Ovary (tissue), 9 donors: ENCODE results near the gene NELL2. TPM values are rescaled to one million over a fixed set of nuclear protein-coding genes. Genes with fewer than 3 reads are reported as not detected.

Source experiments
- DNase-seq, 5 donors: peaks; one replicate each; pipeline ENCODE4 v3.0.0-alpha.2; 2019 to 2020
- H3K27ac ChIP-seq, 2 donors: fragments of 200-600 bp; one replicate each; pipeline versions ENCODE4 v1.5.1 to v1.8.0; 2019 to 2022
- H3K27me3 ChIP-seq: fragments of 200-600 bp; one replicate; pipeline ENCODE4 v1.8.0; 2022
- H3K36me3 ChIP-seq: fragments of 200-600 bp; sonication (generic); one replicate; pipeline ENCODE4 v1.5.1; 2019
- H3K4me1 ChIP-seq: one replicate; pipeline ENCODE4 v1.8.1; 2013; ENCODE audit warnings: mild to moderate bottlenecking, moderate library complexity; ENCODE audit not compliant: insufficient read depth
- H3K4me3 ChIP-seq: fragments of 200-600 bp; sonication (generic); one replicate; pipeline ENCODE4 v1.5.1; 2017
- H3K9me3 ChIP-seq, 2 donors: fragments of 200-600 bp in 1 of 2; sonication (generic) in 1 of 2; one replicate each; pipeline versions ENCODE4 v1.5.1 to v1.8.1; 2013 to 2019; ENCODE audit warnings: mild to moderate bottlenecking in 1 of 2, moderate library complexity in 1 of 2
- CTCF ChIP-seq, 3 donors: fragments of 450-650 bp in 2 of 3; fragments of 200-600 bp in 1 of 3; IDR thresholded peaks; one replicate each; pipeline versions ENCODE4 v1.5.1 to v1.8.0; 2016 to 2022; ENCODE audit warnings: antibody characterized with exemption in 3 of 3, mild to moderate bottlenecking in 1 of 3
- EP300 ChIP-seq: sonication (generic); formaldehyde crosslinking; IDR thresholded peaks from one replicate; pipeline ENCODE4 v1.6.1; 2017; ENCODE audit warnings: antibody characterized with exemption
- POLR2A ChIP-seq: fragments of 450-650 bp; IDR thresholded peaks from one replicate; pipeline ENCODE4 v1.6.1; 2017; ENCODE audit warnings: antibody characterized with exemption, mild to moderate bottlenecking, moderate library complexity
- WGBS, 3 donors: extraction: QIAGEN DNeasy Blood & Tissue Kit in 1 of 3; methylation state at CpG; one replicate each; pipeline versions ENCODE4 v1.1.5 to v1.1.7; 2013 to 2017; 5-methylcytosine and 5-hydroxymethylcytosine counted together
- intact Hi-C, 4 donors: fragments of 100-400 bp; cut with DNase I; formaldehyde crosslinking; loops; one replicate each; pipeline versions ENCODE4 v1.11.0 to v1.15.1; 2022 to 2023
- polyA plus RNA-seq, 2 donors: library from polyadenylated mRNA; stranded (reverse); fragments of 200-250 nt in 1 of 2; fragments of 350-450 nt in 1 of 2; fragmentation: Illumina TruSeq in 1 of 2; extraction: RNeasy Lipid Tissue Mini Kit (QIAGEN cat#74804) in 1 of 2; gene quantifications; one replicate each; pipeline ENCODE4 v1.2.3, GENCODE V29; 2013 to 2014
- total RNA-seq, 7 donors: library from RNA; depleted of rRNA in 2 of 7; stranded (reverse); fragments of >200 nt in 2 of 7; fragmentation: NEBNext Ultra II Directional in 3 of 7; extraction: Animal tissue kit (Norgen Biotek cat#: 25700) in 3 of 7; gene quantifications; one replicate each; pipeline versions ENCODE4 v1.1.0 to v1.2.4, GENCODE V29; 2016 to 2023
- donor health status: DM: no; HTN: no; CAD: no; lungs with moderate emphysema.
- donor health status: DM: no; HTN: no; CAD: no.
- donor health status: Bipolar disorder and iron deficiency.
- donor health status: DM: yes; HTN: yes; CAD: no.
- donor health status: DM: no; HTN: no; CAD: no.
- donor health status: DM: yes; HTN: yes; CAD: no.

Gene NELL2
- total and polyA plus RNA-seq, 9 donors = 0.15 to 114 (median 1.7) TPM

GRCh38 chr12:44812062-44812461 lies 64.1 kb downstream of the NELL2 start:
- no peaks in the 10 kb centered on the region for H3K27me3 ChIP-seq
- intact Hi-C loops = no loop called here
- no peaks in the 10 kb centered on the region for H3K36me3 ChIP-seq
- H3K4me1 ChIP-seq = no peaks in the 10 kb centered on the region
- no peak overlapping the region for H3K27ac ChIP-seq
- DNase-seq = no peak
- H3K9me3 ChIP-seq = no peaks in the 10 kb centered on the region
- TF ChIP-seq CTCF (IDR thresholded peaks at IDR 0.05) (no peak), POLR2A (no peak), EP300 (no peak)
- WGBS, 3 donors = 96 to 98% (median 96%) methylated on average over 1 of the region's 1 CpG
- no peak overlapping the region for H3K4me3 ChIP-seq

GRCh38 chr12:44804068-44804467 lies 72.0 kb downstream of the NELL2 start:
- no peaks in the 10 kb centered on the region for H3K9me3 ChIP-seq
- H3K27ac ChIP-seq = no peak overlapping the region
- intact Hi-C loops = no loop called here
- no peaks in the 10 kb centered on the region for H3K27me3 ChIP-seq
- no peaks in the 10 kb centered on the region for H3K36me3 ChIP-seq
- DNase-seq = no peak
- TF ChIP-seq EP300 = no peak
- no peak for TF ChIP-seq POLR2A
- TF ChIP-seq CTCF (IDR thresholded peaks at IDR 0.05) = no peak
- H3K4me1 ChIP-seq = no peaks in the 10 kb centered on the region
- H3K4me3 ChIP-seq = no peak overlapping the region

DNA sequence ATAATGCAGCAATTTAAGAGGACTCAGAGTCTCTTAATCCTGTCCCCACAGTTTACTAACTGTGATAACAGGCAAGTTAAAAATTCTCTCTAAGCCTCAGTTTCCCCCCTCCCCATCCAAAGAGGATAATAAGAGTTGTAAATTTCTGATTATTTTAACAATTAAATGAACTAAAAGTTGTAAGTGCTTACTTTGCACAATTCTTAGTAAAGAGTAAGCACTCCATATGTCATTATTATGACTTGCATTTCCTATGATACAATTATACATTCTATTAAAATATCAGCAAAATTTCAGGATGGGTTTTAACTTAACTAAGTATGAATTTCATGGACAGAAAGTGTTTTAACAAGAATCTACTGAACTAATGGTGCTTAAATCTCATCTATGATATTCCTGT lies 80.1 kb downstream of the NELL2 start:
- no peaks in the 10 kb centered on the region for H3K36me3 ChIP-seq
- no peak for DNase-seq
- H3K27ac ChIP-seq = no peak overlapping the region
- H3K27me3 ChIP-seq = no peaks in the 10 kb centered on the region
- H3K4me3 ChIP-seq = no peak overlapping the region
- no peaks in the 10 kb centered on the region for H3K9me3 ChIP-seq
- intact Hi-C loops = no loop called here
- H3K4me1 ChIP-seq = no peaks in the 10 kb centered on the region
- TF ChIP-seq POLR2A = no peak
- TF ChIP-seq CTCF (IDR thresholded peaks at IDR 0.05) = no peak
- TF ChIP-seq EP300 = no peak

DNA sequence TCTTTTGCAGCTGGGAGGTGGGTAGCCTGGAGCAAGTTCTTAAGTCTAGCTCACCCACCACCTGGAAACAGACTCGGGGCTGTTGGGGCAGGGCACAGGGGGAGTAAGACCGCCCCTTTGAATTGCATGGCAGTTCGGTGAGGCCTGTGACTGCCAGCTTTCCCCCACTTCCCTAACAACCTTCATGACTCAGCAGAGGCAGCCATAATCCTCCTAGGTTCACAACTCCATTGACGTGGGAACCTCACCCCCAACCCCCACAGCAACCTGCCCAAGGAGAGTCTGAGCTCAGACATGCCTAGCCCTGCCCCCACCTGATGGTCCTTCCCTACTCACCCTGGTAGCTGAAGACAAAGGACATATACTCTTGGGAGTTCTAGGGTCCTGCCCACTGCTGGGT lies 87.4 kb downstream of the NELL2 start:
- no peak overlapping the region for H3K4me3 ChIP-seq
- H3K27ac ChIP-seq = no peak overlapping the region
- H3K4me1 ChIP-seq = no peaks in the 10 kb centered on the region
- WGBS, 3 donors = 76 to 78% (median 76%) methylated on average over 4 of the region's 4 CpGs
- no peaks in the 10 kb centered on the region for H3K9me3 ChIP-seq
- intact Hi-C loops = no loop called here
- no peaks in the 10 kb centered on the region for H3K27me3 ChIP-seq
- DNase-seq = no peak
- no peak for TF ChIP-seq CTCF (IDR thresholded peaks at IDR 0.05)
- no peak for TF ChIP-seq EP300
- no peak for TF ChIP-seq POLR2A
- no peaks in the 10 kb centered on the region for H3K36me3 ChIP-seq

DNA sequence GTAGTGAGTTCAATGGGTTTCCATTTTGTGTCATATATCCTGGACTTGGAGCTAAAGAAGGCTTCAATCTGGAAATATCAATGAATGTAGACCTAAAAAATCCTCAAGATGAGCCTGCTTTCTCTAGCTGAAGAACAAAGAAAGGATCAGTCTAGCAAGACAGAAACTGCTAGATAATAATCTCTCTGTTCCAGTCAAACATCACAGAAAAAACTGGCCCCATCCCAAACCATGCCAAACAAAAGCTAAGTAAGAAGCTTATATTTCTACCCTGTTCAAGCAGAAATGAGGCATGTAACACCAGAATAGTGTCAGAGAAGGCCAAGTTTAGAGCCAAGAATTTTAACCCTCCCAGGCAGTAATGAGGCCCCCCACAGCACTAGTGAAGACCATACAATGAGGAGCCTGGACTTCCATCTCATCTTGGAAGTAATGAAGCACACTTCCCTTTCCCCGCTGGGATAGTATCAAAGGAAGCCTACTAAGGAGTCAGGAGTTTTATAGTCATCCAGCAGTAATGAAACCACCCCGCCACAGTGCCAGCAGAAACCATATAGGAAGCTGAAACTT lies 95.8 kb downstream of the NELL2 start:
- Histone ChIP-seq H3K4me1 (no peaks in the 10 kb centered on the region), H3K27ac (no peak overlapping the region), H3K27me3 (no peaks in the 10 kb centered on the region), H3K4me3 (no peak overlapping the region), H3K36me3 (no peaks in the 10 kb centered on the region), H3K9me3 (no peaks in the 10 kb centered on the region)
- no peak for TF ChIP-seq CTCF (IDR thresholded peaks at IDR 0.05)
- no peak for TF ChIP-seq POLR2A
- TF ChIP-seq EP300 = no peak
- DNase-seq = no peak
- 90 to 95% (median 93%) methylated on average over 2 of the region's 2 CpGs for WGBS, 3 donors
- intact Hi-C loops = no loop called here
